Measurements from ENCODE around the gene PRKG1.

DNA sequence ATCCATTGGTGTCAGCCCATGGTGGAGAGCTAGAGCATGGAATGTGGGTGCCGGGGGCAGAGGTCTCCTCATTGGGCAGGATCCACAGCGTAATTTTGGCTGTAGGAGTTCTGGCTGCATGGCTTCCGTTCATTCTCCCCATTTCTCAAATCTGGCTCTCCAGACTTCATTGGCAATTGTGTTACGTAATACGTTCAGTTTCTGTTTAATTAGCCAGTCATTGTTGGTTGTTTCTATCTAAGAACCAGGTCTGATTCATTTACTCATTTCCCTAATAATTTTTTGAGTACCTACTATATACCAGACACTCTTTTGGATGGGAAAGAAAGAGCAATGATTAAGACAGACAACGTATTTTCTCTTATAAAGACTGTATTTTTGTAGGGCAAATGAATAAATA is 325.6 kb downstream of the PRKG1 start:
- TF ChIP-seq, protein P1, sequence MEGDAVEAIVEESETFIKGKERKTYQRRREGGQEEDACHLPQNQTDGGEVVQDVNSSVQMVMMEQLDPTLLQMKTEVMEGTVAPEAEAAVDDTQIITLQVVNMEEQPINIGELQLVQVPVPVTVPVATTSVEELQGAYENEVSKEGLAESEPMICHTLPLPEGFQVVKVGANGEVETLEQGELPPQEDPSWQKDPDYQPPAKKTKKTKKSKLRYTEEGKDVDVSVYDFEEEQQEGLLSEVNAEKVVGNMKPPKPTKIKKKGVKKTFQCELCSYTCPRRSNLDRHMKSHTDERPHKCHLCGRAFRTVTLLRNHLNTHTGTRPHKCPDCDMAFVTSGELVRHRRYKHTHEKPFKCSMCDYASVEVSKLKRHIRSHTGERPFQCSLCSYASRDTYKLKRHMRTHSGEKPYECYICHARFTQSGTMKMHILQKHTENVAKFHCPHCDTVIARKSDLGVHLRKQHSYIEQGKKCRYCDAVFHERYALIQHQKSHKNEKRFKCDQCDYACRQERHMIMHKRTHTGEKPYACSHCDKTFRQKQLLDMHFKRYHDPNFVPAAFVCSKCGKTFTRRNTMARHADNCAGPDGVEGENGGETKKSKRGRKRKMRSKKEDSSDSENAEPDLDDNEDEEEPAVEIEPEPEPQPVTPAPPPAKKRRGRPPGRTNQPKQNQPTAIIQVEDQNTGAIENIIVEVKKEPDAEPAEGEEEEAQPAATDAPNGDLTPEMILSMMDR (IDR thresholded peaks at IDR 0.05; ENCODE audit: low read depth, low read length, missing input control) = no peak
- TF ChIP-seq YY1 (IDR thresholded peaks at IDR 0.05) (no peak), GABPA (IDR thresholded peaks at IDR 0.05 in 1 of 2, conservative IDR thresholded peaks at IDR 0.05 in 1 of 2) (no peak), SP1 (IDR thresholded peaks at IDR 0.05) (no peak), HNF4G (IDR thresholded peaks at IDR 0.05) (no peak), FOXA1 (IDR thresholded peaks at IDR 0.05) (no peak), NR2F2 (IDR thresholded peaks at IDR 0.05) (no peak), RAD21 (IDR thresholded peaks at IDR 0.05) (no peak)
- TF ChIP-seq, protein P2, sequence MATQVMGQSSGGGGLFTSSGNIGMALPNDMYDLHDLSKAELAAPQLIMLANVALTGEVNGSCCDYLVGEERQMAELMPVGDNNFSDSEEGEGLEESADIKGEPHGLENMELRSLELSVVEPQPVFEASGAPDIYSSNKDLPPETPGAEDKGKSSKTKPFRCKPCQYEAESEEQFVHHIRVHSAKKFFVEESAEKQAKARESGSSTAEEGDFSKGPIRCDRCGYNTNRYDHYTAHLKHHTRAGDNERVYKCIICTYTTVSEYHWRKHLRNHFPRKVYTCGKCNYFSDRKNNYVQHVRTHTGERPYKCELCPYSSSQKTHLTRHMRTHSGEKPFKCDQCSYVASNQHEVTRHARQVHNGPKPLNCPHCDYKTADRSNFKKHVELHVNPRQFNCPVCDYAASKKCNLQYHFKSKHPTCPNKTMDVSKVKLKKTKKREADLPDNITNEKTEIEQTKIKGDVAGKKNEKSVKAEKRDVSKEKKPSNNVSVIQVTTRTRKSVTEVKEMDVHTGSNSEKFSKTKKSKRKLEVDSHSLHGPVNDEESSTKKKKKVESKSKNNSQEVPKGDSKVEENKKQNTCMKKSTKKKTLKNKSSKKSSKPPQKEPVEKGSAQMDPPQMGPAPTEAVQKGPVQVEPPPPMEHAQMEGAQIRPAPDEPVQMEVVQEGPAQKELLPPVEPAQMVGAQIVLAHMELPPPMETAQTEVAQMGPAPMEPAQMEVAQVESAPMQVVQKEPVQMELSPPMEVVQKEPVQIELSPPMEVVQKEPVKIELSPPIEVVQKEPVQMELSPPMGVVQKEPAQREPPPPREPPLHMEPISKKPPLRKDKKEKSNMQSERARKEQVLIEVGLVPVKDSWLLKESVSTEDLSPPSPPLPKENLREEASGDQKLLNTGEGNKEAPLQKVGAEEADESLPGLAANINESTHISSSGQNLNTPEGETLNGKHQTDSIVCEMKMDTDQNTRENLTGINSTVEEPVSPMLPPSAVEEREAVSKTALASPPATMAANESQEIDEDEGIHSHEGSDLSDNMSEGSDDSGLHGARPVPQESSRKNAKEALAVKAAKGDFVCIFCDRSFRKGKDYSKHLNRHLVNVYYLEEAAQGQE (IDR thresholded peaks at IDR 0.05) = no peak
- TF ChIP-seq, protein P3, sequence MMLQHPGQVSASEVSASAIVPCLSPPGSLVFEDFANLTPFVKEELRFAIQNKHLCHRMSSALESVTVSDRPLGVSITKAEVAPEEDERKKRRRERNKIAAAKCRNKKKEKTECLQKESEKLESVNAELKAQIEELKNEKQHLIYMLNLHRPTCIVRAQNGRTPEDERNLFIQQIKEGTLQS (IDR thresholded peaks at IDR 0.05) = no peak
